ENCODE measurements around the gene TIPIN. TPM values are rescaled to one million over a fixed set of nuclear protein-coding genes. Genes with fewer than 3 reads are reported as not detected.
"Not testable (repeated sequence)": the region's sequence is repeated elsewhere in the genome, so short reads cannot be mapped to it uniquely, and the experiment has no call there.

Gene TIPIN
- polyA plus RNA-seq, 3 donors: 16.1 to 21.1 (median 19.7) TPM

DNA sequence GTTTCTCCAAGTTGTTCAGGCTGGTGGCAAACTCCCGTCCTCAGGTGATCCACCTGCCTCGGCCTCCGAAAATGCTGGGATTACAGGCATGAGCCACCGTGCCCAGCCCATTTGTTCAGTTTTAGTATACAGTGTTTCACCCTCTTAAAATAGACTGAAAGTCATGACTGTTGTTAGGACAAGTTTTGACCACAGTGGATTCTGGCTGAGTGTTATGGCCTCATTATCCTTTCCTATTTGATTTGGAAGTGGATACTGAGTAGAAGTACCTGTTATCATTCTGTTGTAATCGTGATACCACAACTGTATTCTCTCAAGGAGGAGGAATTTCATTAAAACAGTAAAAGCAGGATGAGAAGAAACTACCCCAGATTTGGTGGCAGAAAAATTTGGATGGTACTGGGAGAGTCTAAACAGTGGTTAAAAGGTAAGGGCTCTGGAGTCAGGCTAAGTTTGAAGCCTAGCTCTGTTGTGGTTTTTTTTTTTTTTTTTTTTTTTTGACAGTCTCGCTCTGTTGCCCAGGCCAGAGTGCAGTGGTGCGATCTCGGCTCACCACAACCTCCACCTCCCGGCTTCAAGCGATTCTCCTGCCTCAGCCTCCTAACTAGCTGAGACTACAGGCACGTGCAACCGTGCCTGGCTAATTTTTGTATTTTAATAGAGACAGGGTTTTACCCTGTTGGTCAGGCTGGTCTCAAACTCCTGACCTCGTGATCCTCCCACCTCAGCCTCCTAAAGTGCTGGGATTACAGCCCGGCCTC is 32.8 kb upstream of the TIPIN start:
- DNase-seq (ENCODE audit: extremely low read depth in 1 of 11, low read depth in 9 of 11, low spot score in 4 of 11): no peak

DNA sequence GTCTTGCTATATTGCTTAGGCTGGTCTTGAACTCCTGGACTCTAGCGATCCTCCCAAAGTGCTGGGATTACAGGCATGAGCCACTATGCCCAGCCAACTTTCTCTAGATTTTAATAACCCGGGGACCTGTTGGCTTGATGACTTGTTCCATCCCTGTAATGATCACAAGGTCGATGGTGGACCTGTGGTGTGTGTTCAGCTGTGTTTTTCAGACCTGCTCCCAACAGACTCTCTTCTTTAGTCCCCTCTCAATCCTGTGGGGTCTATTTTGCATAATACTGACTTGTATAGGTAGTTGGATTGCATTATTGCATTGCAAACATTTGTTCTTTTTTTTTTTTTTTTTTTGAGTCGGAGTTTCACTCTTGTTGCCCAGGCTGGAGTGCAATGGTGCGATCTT is 32.1 kb upstream of the TIPIN start:
- DNase-seq (ENCODE audit: extremely low read depth in 1 of 11, low read depth in 9 of 11, low spot score in 4 of 11): no peak

DNA sequence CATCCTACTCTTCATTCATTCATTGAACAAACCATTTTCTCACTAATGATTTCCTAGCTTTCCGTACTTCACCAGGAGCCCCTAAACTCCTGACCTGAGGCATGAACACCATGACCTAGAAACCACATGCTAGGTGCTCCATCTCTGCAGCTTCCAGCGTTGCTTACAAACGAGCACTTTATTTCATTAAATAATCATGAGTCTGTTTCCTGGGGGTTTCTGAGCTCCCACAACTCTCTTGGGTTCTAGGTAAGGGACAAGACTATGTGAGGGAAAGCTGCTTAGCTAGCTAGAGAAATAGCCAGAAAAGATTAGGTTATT is 31.5 kb upstream of the TIPIN start:
- no peak for DNase-seq (ENCODE audit: extremely low read depth in 1 of 11, low read depth in 9 of 11, low spot score in 4 of 11)

DNA sequence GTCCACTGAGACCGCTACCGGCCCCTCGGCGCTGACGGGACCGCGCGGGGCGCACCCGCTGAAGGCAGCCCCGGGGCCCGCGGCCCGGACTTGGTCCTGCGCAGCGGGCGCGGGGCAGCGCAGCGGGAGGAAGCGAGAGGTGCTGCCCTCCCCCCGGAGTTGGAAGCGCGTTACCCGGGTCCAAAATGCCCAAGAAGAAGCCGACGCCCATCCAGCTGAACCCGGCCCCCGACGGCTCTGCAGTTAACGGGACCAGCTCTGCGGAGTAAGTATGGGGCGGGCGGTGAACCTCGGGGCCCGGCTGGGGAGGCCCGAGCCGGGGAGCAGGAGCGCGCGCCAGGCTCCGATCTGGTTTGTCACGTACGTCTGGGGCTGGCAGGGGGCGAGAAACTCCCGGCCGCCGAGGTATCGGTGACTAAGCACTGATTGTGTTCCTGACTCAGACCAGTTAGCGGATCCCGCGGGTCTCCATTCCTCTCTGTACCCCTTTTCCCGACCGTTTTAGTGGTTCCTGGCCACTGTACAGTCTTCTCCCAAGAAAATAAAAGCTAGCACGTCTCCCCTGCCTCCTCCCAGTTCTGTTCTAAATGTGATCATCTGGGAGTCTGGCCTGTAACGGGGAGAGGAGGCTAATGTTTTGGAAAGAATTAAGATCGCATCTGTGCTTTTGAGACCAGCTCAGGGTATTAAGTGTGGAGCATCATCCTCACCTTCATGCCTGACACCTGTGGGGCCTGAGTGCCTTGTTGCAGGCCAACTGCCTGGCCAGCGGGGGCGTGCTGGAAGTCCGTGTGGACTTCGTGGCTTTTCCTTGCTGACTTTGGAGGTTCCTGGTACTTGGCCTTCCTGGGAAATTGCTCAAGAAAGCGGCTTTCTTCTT is 30.9 kb upstream of the TIPIN start:
- DNase-seq (ENCODE audit: extremely low read depth in 1 of 11, low read depth in 9 of 11, low spot score in 4 of 11): peak in 3 of 11 donors; percentile 22 to 42 (median 34)

DNA sequence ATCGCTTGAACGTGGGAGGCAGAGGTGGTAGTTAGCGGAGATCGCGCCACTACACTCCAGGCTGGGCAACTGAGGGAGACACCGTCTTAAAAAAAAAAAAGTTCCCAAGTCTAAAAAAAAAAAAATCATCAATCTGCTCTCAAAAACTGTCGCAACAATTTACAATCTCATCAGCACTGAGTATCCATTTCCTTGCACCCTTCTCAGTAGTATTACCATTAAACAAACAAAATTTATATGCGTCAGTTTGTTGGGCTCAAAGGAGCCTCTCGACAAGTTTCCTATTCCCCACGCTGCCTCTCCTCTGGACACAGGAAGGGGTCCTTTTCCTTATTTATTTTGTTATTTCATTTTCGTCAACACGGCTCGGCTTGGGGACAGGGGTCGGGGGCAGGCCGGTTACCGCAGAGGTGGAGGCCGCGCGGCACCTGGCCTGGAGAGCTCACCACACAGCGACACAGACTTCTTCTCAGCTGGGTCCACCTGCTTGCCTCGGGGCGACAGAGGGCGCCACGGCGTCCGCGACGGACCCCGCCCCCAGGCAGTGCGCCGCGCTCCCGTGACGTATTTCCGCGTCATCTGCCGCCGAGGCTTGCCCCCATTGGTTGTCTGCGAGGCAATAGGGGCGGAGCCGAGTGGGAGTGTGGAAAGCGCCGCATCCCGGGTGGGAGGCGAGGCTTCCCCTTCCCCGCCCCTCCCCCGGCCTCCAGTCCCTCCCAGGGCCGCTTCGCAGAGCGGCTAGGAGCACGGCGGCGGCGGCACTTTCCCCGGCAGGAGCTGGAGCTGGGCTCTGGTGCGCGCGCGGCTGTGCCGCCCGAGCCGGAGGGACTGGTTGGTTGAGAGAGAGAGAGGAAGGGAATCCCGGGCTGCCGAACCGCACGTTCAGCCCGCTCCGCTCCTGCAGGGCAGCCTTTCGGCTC is 30.0 kb upstream of the TIPIN start, which contains the start of gene MAP2K1:
Gene MAP2K1, plus strand, starts transcription at position 709 of the 920 bp plus-strand sequence. CDS start 436 bp downstream, outside the sequence.
- DNase-seq (ENCODE audit: extremely low read depth in 1 of 11, low read depth in 9 of 11, low spot score in 4 of 11): peak; percentile 90 to 98 (median 96)

DNA sequence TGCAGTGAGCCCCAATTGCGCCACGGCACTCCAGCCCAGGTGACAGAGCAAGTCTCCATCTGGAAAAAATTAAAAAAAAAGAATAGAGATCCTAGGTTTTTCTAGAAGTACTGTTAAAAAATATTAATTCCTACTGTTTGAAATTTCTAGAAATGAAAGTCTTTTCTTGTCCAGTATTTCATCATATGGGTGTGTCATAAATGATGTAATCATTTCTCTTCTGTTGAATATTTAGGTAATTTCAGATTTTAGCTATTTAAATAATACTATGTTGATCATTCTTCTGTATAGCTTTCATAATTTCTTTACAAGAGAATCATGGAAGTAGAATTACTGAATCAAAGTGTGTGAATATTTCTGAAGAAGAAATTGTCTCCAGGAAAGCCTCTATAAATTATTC is 24.9 kb upstream of the TIPIN start:
- DNase-seq (ENCODE audit: extremely low read depth in 1 of 11, low read depth in 9 of 11, low spot score in 4 of 11): not testable (repeated sequence)

DNA sequence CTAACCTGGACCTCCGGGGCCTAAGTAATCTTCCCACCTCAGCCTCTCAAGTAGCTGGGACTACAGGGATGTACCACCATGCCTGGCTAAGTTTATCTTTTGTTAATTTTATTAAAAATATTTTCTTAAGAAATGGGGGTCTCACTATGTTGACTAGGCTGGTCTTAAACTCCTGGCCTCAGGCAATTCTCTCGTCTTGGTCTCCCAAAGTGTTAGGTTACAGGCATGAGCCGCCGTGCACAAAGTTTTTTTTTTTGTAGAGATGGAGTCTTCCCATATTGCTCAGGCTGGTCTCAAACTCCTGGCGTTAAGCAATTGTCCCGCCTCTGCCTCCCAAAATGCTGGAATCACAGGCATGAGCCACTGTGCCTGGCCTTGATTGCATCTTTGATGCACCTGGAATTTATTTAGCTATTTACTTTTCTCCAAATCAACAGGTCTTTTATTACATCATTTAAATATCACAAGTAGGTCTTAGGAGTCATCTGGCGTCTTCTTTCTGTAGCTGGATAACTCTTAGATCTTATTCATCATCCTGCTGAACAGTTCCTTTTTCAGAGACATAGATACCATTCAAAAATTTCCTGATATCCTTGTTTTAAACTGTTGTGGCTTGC is 22.4 kb upstream of the TIPIN start:
- DNase-seq (ENCODE audit: extremely low read depth in 1 of 11, low read depth in 9 of 11, low spot score in 4 of 11): no peak

DNA sequence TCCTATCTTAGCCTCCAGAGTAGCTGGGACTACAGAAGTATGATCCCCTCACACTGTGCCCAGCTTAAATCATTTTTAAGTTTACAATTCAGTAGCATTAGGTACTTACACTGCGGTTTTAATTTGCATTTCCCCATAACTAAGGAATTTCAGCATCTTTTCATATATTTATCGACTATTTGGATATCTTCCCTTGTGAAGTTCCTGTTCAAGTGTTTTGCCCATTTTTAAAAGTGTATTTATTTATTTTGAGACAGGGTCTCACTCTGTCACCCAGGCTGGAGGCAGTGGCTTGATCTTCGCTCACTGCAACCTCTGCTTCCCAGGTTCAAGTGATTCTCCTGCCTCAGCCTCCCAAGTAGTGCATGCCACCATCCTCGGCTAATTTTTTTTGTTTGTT is 17.7 kb upstream of the TIPIN start:
- no peak for DNase-seq (ENCODE audit: extremely low read depth in 1 of 11, low read depth in 9 of 11, low spot score in 4 of 11)

DNA sequence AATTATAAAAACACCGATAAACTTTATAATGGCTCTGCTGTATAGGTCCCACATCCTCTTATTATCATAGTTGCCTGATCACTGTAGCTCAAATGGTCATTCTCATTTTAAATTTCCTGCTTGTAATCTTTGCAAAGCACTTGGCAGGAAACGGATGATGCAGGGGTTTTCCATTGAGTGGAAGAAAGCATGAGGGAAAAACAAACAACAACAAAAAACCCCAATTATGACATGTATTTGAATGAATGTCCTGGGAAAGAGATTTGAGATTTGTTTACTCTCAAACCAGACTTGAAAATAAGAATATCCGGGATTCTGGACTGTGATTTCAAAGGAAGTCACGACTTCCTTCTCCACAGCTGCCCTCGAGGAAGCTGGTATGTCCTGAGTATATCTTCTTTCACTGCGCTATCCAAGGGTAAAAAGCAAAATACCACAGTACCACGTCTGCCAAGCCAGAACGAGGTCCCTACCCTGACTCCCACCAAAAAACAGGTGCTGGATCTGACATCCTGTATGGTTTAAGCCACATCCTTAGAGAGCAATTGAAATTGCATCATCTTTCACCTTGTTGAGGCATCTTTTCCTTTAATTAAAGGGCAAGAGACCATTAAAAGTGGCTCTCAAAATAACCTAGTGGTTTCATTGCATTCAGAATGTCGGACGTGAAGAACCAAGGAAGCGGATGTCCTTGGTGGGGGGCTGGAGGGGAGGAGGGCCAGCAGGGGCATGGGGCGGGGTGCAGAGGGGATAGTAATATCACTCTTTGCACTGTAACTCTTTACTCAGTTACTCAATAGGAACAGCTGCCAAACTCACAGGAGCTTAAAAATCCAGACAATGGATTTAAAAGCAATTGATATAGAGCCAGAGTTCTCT is 13.5 kb upstream of the TIPIN start:
- DNase-seq (ENCODE audit: extremely low read depth in 1 of 11, low read depth in 9 of 11, low spot score in 4 of 11): peak in 2 of 11 donors; percentile 7 to 12

DNA sequence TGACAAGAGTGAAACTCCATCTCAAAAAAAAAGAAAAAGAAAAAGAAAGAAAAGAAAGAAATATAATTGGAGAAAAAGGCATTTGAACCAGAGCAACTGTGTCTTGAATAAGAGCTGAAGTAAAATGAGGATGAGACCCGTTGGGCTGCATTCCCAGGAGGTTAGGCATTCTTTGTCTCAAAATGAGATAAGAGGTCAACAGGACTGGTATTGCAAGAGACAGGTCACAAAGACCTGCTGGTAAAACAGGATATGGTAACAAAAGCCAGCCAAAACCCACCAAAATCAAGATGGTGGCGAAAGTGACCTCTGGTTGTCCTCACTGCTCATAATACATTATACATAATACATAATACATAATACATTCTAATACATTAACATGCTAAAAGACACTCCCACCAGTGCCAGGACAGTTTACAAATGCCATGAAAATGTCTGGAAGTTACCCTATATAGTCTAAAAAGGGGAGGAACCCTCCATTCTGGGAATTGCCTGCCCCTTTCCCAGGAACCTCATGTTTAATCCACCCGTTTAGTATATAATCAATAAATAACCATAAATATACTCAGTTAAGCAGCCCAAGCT is 8.6 kb upstream of the TIPIN start:
- no peak for DNase-seq (ENCODE audit: extremely low read depth in 1 of 11, low read depth in 9 of 11, low spot score in 4 of 11)

DNA sequence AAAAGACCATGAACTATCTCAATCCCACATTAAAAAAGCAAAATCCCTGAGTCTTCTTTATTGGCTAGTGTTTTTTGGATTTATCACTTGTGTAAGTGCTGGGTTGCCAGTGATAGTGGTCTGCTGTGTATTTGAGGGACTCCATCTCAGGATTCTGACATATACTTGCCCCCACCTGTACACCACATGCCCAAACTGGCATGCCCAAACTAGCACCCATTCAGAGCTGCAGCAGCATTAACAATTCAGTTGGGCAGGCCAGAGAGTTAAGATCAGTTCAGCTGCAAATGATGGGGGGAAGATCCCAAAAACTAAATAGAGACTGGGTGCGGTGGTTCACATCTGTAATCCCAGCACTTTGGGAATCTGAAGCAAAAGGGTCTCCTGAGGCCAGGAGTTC is 6.3 kb upstream of the TIPIN start:
- DNase-seq (ENCODE audit: extremely low read depth in 1 of 11, low read depth in 9 of 11, low spot score in 4 of 11): no peak

DNA sequence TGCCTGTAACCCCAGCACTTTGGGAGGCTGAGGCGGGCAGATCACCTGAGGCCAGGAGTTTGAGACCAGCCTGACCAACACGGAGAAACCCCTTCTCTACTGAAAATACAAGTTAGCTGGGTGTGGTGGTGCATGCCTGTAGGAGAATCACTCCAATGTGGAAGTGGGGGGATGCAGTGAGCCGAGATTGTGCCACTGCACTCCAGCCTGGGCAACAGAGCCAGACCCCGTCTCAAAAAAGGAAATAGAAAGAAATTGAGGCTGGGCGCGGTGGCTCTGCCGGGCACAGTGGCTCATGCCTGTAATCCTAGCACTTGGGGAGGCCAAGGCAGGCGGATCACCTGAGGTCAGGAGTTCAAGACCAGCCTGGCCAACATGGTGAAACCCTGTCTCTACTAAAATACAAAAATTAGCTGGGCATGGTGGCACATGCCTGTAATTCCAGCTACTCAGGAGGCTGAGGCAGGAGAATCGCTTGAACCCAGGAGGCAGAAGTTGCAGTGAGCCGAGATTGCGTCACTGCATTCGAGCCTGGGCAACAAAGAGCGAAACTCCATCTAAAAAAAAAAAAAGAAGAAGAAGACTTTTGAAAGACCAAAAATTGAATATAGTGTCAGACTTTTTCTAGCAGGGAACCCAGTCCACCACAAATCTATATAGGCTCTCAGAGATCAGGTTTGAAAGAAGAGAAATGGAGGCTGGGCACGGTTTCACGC is 5.4 kb upstream of the TIPIN start:
- not testable (repeated sequence) for DNase-seq (ENCODE audit: extremely low read depth in 1 of 11, low read depth in 9 of 11, low spot score in 4 of 11)

DNA sequence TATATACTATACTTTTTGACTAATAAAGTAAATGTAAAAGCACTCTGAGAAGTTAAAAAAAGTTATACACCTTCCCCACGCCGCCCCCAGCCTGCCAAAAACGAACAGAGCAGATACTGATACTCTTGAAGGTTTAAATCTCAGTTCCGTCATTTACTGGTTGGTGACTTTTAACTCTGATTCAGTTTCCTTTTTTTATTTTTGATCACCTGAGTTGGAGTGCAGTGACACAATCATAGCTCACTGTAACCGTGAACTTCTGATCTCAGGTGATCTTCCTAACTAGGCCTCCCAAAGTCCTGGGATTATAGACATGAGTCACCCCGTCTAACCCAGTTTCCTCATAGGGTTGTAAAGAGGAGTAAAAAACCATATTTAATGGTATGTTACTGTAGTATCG is 3.3 kb upstream of the TIPIN start:
- no peak for DNase-seq (ENCODE audit: extremely low read depth in 1 of 11, low read depth in 9 of 11, low spot score in 4 of 11)

DNA sequence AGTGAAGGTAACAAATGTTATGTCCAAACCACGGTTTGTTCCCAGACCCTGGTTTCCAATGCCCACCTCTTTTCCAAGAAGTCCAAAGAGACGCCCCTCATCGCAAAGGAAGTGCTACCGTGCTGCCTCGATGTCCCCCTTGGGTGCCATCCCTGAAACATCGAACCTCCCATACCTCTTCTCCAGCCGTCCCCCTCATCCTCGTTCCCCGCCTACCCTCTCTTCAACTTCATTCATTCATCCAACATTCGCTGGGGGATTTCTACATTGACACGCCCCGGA is 467 bp downstream of the TIPIN start:
- DNase-seq (ENCODE audit: extremely low read depth in 1 of 11, low read depth in 9 of 11, low spot score in 4 of 11): peak in 1 of 11 donors; percentile 1

DNA sequence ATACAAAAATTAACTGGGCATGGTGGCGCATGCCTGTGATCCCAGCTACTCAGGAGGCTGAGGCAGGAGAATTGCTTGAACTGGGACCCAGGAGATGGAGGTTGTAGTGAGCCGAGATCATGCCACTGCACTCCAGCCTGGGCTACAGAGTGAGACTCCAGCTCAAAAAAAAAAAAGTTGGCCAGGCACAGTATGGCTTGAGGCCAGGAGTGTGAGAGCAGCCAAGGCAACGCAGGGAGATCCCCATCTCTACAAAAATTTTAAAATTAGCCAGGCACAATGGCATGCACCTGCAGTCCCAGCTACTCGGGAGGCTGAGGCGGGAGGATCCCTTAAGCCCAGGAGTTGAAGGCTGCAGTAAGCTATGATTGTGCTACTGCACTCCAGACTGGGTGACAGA is 8.0 kb downstream of the TIPIN start:
- DNase-seq (ENCODE audit: extremely low read depth in 1 of 11, low read depth in 9 of 11, low spot score in 4 of 11): not testable (repeated sequence)

DNA sequence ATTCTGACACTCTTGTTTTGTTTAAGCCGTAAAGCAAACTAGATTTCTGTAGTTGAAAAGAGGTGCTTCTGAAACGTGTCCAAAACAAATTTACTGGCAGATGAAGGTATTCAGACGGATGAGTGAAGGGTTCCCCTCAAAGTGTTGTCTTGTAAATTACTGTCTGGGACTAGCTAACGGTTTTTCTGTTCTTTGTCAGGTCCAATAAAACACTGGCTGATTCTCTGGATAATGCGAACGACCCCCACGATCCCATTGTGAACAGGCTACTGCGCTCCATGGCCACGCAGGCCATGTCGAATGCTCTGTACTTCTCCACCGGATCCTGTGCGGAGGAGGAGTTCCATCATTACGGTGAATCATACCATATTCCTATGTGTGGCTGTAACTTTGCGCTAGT is 27.7 kb downstream of the TIPIN start:
- DNase-seq (ENCODE audit: extremely low read depth in 1 of 11, low read depth in 9 of 11, low spot score in 4 of 11): no peak

DNA sequence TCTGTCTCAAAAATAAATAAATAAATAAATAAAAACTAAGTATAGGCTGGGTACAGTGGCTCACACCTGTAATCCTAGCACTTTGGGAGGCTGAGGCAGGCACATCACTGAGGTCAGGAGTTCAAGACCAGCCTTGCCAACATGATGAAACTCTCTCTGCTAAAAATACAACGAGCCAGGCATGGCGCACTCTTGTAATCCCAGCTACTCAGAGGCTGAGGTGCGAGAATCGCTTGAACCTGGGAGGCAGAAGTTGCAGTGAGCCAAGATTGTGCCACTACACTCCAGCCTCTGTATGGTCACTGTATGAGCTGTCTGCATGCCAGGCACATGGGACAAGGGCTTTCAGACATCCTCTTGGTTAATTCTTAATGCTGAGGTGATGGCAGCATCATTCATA is 28.7 kb downstream of the TIPIN start:
- DNase-seq (ENCODE audit: extremely low read depth in 1 of 11, low read depth in 9 of 11, low spot score in 4 of 11): no peak

Measured in renal cortex interstitium (tissue), 11 donors.